ENCODE results near the gene MYO7A. TPM values are rescaled to one million over a fixed set of nuclear protein-coding genes. Genes with fewer than 3 reads are reported as not detected.

MYO7A gene
- total RNA-seq, 1 donor from 2014 or later: 5.5 TPM

DNA sequence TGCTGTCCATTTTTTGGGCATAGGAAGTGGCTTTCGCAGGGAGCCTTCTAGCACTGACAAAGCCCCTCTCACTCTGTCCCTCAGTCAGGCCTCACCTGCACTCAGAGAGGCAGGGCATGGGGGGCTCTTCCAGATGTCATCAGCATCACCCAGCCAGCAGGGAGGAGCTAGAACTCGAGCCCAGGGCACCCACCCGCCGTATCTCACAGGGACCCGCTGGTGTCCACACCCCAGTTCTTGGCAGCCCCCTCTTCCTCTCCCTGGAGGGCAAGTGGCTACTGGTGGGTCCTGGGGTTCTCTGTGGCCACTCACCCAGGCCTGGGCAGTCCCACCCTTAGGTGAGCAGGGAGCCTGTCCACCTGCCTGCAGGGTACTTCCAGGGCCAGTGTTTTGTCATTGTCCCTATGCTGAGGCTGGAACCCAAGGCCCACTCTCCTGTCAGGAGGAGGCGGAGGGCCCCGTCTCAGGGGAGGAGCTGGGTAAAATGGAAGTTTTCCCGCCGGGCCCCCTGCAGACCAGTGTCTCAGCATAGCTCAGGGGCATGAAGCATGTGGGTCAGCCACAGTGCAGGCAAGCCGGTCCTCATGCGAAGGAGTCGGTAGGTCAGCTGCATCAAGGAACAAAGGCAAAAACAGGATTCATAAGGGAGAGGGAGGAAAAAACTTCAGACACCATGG is 21.8 kb downstream of the MYO7A start:
- H3K27ac ChIP-seq: no peak overlapping the region
- H3K4me1 ChIP-seq: no peaks in the 10 kb centered on the region
- no peak overlapping the region for H3K4me3 ChIP-seq
- no peaks in the 10 kb centered on the region for H3K9me3 ChIP-seq
- intact Hi-C loops (cut with DNase I): no loop called here
- ATAC-seq (no peak), DNase-seq (peak; percentile 36)
- TF ChIP-seq, protein P1, sequence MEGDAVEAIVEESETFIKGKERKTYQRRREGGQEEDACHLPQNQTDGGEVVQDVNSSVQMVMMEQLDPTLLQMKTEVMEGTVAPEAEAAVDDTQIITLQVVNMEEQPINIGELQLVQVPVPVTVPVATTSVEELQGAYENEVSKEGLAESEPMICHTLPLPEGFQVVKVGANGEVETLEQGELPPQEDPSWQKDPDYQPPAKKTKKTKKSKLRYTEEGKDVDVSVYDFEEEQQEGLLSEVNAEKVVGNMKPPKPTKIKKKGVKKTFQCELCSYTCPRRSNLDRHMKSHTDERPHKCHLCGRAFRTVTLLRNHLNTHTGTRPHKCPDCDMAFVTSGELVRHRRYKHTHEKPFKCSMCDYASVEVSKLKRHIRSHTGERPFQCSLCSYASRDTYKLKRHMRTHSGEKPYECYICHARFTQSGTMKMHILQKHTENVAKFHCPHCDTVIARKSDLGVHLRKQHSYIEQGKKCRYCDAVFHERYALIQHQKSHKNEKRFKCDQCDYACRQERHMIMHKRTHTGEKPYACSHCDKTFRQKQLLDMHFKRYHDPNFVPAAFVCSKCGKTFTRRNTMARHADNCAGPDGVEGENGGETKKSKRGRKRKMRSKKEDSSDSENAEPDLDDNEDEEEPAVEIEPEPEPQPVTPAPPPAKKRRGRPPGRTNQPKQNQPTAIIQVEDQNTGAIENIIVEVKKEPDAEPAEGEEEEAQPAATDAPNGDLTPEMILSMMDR (IDR thresholded peaks at IDR 0.05): no peak
- no peaks in the 10 kb centered on the region for H3K36me3 ChIP-seq
- H3K27me3 ChIP-seq (ENCODE audit: low read depth): peaks cover 7% of the 10 kb centered on the region

DNA sequence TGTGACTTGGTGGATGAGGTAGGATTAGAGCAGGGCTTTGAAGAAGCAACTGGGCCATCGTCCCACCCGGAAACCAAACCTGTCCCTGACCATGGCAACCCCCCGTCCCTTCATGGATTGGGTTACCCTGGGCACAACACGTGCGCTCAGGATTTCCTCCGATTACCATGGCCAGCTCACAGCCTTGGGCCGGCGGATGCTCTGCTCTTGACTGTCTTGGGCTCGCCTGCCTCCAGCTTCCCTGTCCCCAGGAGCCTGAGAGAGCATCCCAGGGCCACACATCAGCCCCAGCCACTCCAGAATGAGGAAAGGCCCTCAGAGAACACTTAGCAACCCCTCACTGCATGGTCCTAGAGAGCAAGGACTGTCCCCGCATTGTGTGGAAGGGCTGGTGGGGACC is 22.8 kb downstream of the MYO7A start:
- no peaks in the 10 kb centered on the region for H3K9me3 ChIP-seq
- no peaks in the 10 kb centered on the region for H3K4me1 ChIP-seq
- H3K27me3 ChIP-seq (ENCODE audit: low read depth): peaks cover 7% of the 10 kb centered on the region
- no peak overlapping the region for H3K4me3 ChIP-seq
- no peaks in the 10 kb centered on the region for H3K36me3 ChIP-seq
- intact Hi-C loops (cut with DNase I): no loop called here
- DNase-seq (peak; percentile 34), ATAC-seq (no peak)
- H3K27ac ChIP-seq: no peak overlapping the region
- TF ChIP-seq, protein P1 (IDR thresholded peaks at IDR 0.05): no peak

DNA sequence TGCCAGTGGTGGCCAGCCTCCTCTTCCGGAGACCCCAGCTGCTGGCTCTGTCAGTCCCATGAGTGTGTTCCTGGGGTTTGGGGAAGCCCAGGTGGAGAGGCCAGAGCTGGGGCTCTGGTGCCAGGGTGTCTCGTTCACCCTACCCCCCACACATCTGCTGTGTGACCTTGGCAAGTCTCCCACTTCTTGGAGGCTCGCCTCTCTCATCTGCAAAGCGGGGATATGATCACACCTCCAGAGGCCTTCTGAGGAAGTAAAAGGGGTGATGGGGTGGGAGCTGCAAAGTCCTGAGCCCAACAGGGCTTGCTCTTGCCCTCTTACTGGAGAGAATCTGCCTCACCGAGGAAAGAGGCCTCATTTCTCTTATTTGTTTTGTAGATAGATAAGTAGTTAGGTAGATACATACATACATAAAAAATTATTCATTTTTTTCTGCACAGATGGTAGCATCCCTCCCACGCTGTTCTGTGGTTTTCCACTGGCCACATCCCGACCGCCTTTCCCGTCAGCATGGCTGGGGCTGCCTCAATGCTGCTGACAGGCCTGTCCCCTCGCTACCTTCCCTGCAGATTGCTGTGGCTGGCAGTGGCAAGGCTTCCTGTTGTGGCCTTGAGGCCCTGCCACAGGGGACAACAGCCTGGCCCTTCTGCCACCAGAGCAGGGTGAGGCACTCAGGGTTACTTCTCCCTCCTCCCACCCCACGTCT is 23.9 kb downstream of the MYO7A start:
- DNase-seq: peak; percentile 44
- intact Hi-C loops (cut with DNase I): no loop called here
- TF ChIP-seq, protein P1 (IDR thresholded peaks at IDR 0.05): no peak
- H3K4me1 ChIP-seq: no peaks in the 10 kb centered on the region
- H3K9me3 ChIP-seq: no peaks in the 10 kb centered on the region
- no peaks in the 10 kb centered on the region for H3K36me3 ChIP-seq
- peak; percentile 5 to 29 for ATAC-seq
- no peak overlapping the region for H3K27ac ChIP-seq
- peaks cover 7% of the 10 kb centered on the region for H3K27me3 ChIP-seq (ENCODE audit: low read depth)
- H3K4me3 ChIP-seq: no peak overlapping the region

DNA sequence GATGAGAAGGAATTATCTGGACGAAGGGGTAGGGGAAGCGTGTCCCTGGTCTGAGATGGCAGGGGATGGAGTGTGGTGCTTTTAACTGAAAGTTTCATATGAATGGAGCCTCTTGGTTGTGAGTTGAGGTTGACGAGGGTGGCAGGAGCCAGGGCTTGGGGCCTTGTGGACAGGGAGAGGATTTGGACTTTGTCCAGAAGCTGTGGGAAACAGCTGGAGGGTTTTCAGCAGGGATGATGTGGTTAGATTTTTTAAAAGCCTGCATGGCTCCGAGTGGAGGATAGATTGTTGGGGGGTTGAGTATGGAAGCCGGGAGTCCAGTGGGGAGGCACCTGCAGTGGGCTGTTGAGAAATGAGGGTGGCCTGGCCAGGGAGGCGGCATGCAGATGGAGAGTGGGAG is 24.8 kb downstream of the MYO7A start:
- TF ChIP-seq, protein P1 (IDR thresholded peaks at IDR 0.05): no peak

DNA sequence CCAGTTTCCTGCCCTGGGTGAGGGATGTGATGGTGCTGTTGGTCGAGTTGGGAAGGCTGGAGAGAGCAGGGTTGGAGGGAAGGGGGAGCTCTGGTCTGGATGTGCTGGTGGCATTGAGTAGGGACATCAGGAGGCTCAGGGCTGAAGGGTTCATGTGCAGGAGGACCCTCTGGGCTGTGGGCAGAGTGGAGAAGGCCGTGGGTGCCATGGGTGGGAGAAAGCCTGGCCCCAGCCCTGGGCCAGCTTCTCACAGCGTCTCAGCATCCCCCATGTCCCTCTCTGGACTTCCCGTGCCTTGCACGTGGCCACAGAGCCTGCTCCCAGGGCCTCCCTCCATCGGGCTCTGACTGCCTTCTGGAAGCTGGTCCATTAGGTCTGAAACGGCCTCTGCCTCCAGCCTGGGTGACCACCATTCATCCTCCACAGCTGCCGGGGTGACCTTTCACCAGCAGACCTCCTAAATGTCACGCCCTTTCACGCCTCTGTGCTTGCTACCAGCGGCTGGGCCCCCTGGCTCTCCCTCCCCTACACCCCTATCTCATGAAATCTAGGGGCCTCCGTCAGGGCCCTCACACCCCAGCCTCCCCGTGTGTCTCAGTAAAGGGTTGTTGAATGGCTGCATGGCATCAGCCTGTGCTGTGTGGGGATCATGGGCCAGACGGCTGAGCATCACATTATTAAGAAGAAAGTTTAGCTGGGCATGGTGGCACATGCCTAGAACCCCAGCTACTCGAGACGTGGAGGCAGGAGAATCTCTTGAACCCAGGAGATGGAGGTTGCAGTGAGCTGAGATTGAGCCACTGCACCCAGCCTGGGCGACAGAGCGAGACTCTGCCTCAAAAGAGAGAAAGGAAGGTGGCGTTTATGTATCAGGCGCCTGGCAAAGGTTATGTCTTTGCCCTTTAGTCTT is 25.5 kb downstream of the MYO7A start:
- H3K4me3 ChIP-seq: no peak overlapping the region
- no peaks in the 10 kb centered on the region for H3K36me3 ChIP-seq
- H3K27me3 ChIP-seq (ENCODE audit: low read depth): no peaks in the 10 kb centered on the region
- H3K27ac ChIP-seq: no peak overlapping the region
- ATAC-seq: no peak
- TF ChIP-seq, protein P1 (IDR thresholded peaks at IDR 0.05): no peak
- no peaks in the 10 kb centered on the region for H3K9me3 ChIP-seq
- intact Hi-C loops (cut with DNase I): no loop called here
- DNase-seq: no peak
- H3K4me1 ChIP-seq: no peaks in the 10 kb centered on the region

More for the DNA sequence above, 24.8 kb downstream of the MYO7A start:
- no peak overlapping the region for H3K4me3 ChIP-seq
- H3K36me3 ChIP-seq: no peaks in the 10 kb centered on the region
- DNase-seq: no peak
- H3K4me1 ChIP-seq: no peaks in the 10 kb centered on the region
- H3K9me3 ChIP-seq: no peaks in the 10 kb centered on the region
- no peak overlapping the region for H3K27ac ChIP-seq
- intact Hi-C loops (cut with DNase I): no loop called here
- no peak for ATAC-seq
- H3K27me3 ChIP-seq (ENCODE audit: low read depth): peaks cover 2% of the 10 kb centered on the region
